ENCODE results near the gene SLC18A3.

Gene SLC18A3

GRCh38 chr10:49596836-49597235, 13.3 kb upstream of the SLC18A3 start:
- no peak for DNase-seq

- no peak for DNase-seq
Measured at GRCh38 chr10:49597426-49598163, 12.5 kb upstream of the SLC18A3 start.

DNA sequence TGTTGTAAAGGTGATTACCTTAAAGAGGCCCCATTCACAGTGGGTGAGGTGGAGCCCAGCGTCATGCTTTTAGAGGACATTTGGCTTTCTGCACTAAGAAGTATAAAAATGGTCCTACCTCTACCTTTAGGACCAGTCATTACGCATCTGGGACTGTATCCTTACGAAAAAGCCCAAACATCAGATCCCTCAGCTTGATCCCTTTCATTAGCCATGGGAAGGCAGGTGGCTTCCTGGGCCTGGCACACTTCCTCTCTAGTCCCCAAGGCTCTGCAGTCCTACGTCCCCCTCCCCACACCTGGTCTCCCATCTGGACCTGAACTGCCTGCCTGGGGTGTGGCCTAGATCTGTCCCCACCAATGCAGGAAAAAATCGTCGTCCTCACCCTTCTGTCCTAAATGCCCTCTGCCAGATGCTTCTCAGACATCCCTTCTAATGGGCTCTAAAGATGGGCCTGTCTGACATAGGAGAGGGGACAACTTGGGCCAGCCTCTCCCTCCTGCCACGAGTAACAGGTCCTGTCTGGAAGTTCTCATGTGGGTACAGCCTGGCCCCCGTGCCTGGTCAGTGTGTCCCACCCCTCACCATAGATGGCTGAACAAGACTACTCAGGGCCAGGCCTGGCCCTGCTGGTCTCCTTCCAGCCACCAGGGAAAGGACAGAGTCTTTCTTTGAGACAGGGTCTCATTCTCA, 11.8 kb upstream of the SLC18A3 start:
- no peak for DNase-seq

DNA sequence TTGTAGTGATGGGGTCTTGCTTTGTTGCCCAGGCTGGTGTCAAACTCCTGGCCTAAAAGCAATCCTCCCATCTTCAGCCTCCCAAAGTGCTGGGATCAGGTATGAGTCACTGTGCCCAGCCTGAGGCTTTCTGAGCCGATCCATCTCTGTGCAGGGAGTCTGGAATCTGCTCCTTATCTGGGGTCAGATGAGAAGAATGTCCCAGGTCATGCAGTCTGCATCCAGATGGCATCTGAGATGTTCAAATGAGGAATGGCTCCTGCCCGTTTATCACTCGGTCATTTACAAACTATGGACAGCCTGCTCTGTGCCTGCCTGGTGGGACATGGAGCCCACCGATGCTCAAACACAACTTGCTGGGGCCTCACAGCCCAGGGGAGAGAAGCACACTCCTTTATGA, 11.1 kb upstream of the SLC18A3 start:
- DNase-seq: no peak

GRCh38 chr10:49599546-49599945, 10.6 kb upstream of the SLC18A3 start:
- DNase-seq: no peak

DNA sequence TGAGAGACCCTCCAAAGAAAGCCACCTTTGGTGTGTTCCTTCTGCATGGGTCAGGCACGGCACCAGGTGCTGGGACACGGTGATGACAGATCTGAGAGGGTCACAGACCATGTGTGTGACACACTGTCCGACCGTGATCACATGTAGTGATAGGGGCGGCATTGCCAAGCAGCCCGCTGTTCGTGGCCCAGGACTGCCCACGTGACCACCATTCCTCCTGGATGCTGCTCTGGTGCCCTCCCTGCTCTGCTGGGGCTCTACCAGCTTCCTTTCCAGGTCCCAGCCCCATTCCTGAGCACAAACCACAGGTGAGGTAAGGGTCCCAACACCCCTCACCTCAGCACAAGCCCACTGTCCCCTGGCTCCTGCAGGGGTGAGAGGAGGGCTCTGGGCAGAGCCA, 10.1 kb upstream of the SLC18A3 start:
- DNase-seq: no peak

- no peak for DNase-seq
Measured at GRCh38 chr10:49600781-49601400, 9.2 kb upstream of the SLC18A3 start.

- no peak for DNase-seq
Measured at GRCh38 chr10:49601857-49602256, 8.3 kb upstream of the SLC18A3 start.

- no peak for DNase-seq
Measured at GRCh38 chr10:49602380-49603023, 7.6 kb upstream of the SLC18A3 start.

GRCh38 chr10:49605216-49605938, 4.7 kb upstream of the SLC18A3 start:
- no peak for DNase-seq

GRCh38 chr10:49605939-49606509, 4.1 kb upstream of the SLC18A3 start:
- DNase-seq: no peak

DNA sequence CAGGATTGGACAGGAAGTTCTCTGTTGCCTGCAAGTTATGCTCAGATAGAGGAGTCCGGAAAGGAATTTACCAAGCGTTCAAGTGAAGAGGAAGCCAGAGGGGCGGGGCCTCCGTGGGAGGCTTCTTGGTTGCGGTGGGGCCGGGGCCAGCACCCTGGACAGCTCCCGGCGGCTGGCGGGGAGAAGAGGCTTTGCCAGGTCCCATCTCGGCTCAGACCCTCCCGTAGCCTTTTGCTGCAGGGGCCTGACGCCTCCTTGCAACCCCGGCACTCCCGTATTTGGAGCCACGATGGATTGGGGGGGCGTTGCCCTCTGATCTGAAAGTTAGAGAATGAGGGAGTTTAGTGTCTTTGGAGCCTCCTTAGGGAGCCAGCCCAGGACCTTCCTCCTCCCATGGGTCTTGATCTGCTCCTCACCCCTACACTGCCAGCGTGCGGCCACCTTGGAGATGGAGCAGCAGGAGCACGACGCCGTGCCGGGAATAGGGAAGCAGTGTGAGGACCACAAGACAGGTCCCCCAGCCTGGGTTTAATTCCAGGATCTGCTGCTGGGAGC, 3.1 kb upstream of the SLC18A3 start:
- DNase-seq: peak; percentile 61

GRCh38 chr10:49608166-49609005, 1.7 kb upstream of the SLC18A3 start:
- DNase-seq: peak; percentile 47

GRCh38 chr10:49609006-49609282, 1.2 kb upstream of the SLC18A3 start:
- peak; percentile 21 for DNase-seq

DNA sequence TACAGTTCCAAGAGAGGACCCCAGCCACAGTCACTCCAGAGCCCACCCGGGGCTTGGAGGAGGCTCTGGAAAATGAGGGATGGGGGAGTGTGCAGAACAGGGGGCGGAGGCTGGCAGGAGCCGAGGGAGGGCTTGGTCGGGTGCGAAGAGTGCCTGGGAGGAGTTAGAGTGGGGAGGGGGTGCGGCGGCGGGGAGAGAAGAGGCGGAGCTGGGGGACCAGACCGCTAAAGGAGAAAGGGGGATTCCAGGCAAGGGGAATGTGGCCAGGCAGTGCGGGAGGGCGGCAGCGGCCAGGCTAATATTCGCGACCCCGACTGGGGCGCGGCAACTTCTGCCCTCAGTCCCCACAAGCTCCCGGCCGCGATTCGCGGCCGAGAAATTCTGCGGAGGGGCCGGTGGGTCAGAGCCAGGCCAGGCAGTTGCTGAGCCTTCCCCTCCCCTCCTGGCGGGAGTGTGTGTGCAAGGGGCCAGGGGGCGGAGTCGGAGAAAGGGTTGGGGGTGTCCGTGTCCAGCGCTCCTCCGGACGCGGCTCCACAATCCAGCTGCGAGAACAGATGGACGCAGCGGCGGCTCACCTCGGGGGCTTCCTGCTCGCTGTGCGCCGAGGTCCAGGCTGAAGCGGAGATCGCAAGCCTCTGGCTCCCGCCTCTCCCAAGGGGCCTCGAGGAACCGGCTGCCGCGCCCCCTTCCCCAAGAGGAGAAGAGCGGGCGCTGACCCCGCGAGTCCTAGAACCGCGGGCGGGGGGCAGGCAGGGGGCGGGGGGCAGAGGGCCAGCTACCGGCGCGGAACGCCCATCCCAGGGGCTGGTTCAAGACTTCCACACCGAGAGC, 612 bp upstream of the SLC18A3 start:
- DNase-seq: peak; percentile 54

DNA sequence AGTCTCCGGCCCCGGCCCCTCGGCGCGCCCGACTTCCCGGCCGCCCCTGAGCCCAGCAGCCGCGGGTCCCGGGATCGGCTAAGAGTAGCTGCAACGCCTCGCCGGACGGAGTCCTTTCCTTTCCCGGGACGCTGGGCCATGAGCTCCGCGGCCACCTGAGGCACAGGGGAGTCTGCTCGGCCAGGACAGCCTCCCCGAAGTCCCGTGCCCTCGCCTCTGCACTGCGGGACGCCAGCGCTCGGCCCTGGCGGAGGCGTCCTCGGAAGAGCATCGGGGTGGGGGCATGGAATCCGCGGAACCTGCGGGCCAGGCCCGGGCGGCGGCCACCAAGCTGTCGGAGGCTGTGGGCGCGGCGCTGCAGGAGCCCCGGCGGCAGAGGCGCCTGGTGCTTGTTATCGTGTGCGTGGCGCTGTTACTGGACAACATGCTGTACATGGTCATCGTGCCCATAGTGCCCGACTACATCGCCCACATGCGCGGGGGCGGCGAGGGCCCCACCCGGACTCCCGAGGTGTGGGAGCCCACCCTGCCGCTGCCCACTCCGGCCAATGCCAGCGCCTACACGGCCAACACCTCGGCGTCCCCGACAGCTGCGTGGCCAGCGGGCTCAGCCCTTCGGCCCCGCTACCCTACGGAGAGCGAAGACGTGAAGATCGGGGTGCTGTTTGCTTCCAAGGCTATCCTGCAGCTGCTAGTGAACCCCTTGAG, 502 bp downstream of the SLC18A3 start:
- peak; percentile 70 for DNase-seq

- DNase-seq: peak; percentile 35
Measured at GRCh38 chr10:49611166-49611815, 1.2 kb downstream of the SLC18A3 start.

DNA sequence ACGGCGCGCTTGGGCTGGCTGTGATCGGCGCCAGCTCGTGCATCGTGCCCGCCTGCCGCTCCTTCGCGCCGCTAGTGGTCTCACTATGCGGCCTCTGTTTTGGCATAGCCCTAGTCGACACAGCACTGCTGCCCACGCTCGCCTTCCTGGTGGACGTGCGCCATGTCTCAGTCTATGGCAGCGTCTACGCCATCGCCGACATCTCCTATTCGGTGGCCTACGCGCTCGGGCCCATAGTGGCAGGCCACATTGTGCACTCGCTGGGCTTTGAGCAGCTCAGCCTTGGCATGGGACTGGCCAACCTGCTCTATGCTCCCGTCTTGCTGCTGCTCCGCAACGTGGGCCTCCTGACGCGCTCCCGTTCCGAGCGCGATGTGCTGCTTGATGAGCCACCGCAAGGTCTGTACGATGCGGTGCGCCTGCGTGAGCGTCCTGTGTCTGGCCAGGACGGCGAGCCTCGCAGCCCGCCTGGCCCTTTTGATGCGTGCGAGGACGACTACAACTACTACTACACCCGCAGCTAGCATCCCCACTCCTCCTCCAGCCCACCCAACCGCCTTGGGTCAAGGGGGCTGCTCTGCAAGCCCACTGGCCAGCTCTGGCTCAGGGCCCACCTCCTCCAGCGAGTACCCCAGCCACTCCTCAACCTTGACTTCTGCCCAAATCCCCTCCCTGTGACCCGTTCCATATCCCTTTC, 1.9 kb downstream of the SLC18A3 start:
- no peak for DNase-seq
